Parathyroid adenoma (tissue), 2 donors: ENCODE results near the gene BASP1.

Experiments used
- H2AFZ ChIP-seq: fragments of 300-600 bp; sonication (generic); one replicate; pipeline ENCODE4 v1.7.0; 2017; ENCODE audit warnings: antibody characterized with exemption, mild to moderate bottlenecking
- H3K27ac ChIP-seq: fragments of 300-600 bp; sonication (generic); one replicate; pipeline ENCODE4 v1.7.0; 2017
- H3K27me3 ChIP-seq: fragments of 300-600 bp; sonication (generic); one replicate; pipeline ENCODE4 v1.7.0; 2017; ENCODE audit warnings: low read length; ENCODE audit not compliant: control insufficient read depth, insufficient read depth
- H3K36me3 ChIP-seq: fragments of 300-600 bp; sonication (generic); one replicate; pipeline ENCODE4 v1.7.0; 2017; ENCODE audit warnings: low read length; ENCODE audit not compliant: control insufficient read depth, insufficient read depth
- H3K4me1 ChIP-seq: fragments of 300-600 bp; sonication (generic); one replicate; pipeline ENCODE4 v1.7.0; 2017; ENCODE audit warnings: control low read depth
- H3K4me2 ChIP-seq: fragments of 300-600 bp; sonication (generic); one replicate; pipeline ENCODE4 v1.7.0; 2017; ENCODE audit warnings: low read length
- H3K4me3 ChIP-seq: fragments of 300-600 bp; sonication (generic); one replicate; pipeline ENCODE4 v1.7.0; 2017; ENCODE audit warnings: low read depth, low read length
- H3K79me2 ChIP-seq: fragments of 300-600 bp; sonication (generic); one replicate; pipeline ENCODE4 v1.7.0; 2017; ENCODE audit warnings: control low read depth
- H3K9ac ChIP-seq: fragments of 300-600 bp; sonication (generic); one replicate; pipeline ENCODE4 v1.7.0; 2017; ENCODE audit warnings: mild to moderate bottlenecking
- H3K9me3 ChIP-seq: fragments of 300-600 bp; sonication (generic); one replicate; pipeline ENCODE4 v1.7.0; 2017; ENCODE audit warnings: low read length; ENCODE audit not compliant: control insufficient read depth
- TF ChIP-seq, protein P1 (sequence below): fragments of 300-600 bp; sonication (generic); IDR thresholded peaks from one replicate; pipeline ENCODE4 v1.7.0; 2017; ENCODE audit warnings: antibody characterized with exemption, mild to moderate bottlenecking
- donor health status: primary hyperparathyroidism.

The BASP1 gene

DNA sequence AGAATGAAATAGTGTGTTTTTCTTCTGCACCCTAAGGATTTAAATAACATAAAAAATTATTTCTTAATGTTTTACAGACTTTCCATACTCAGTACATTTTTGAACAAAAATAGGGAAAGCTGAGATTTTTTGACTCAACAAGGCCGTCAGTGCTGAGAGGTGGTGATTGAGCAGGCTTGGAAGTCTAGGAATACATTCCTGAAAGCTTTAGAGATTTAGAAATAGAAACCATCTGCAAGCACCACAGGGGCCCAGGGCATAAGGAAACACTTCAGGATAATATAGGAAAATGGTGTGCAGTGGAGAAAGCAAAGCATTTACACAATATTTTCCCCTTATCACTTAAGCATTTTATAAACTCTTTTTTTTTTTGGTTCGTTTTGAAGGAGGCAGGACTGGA, 5.2 kb downstream of the BASP1 start:
- Histone ChIP-seq H3K4me3 (no peak overlapping the region), H3K9me3 (no peaks in the 10 kb centered on the region), H2AFZ (no peak overlapping the region), H3K27ac (no peak overlapping the region), H3K36me3 (no peaks in the 10 kb centered on the region), H3K4me2 (no peak overlapping the region), H3K27me3 (no peaks in the 10 kb centered on the region), H3K79me2 (peaks cover 5% of the 10 kb centered on the region), H3K9ac (no peak overlapping the region), H3K4me1 (no peaks in the 10 kb centered on the region)
- TF ChIP-seq, protein P1, sequence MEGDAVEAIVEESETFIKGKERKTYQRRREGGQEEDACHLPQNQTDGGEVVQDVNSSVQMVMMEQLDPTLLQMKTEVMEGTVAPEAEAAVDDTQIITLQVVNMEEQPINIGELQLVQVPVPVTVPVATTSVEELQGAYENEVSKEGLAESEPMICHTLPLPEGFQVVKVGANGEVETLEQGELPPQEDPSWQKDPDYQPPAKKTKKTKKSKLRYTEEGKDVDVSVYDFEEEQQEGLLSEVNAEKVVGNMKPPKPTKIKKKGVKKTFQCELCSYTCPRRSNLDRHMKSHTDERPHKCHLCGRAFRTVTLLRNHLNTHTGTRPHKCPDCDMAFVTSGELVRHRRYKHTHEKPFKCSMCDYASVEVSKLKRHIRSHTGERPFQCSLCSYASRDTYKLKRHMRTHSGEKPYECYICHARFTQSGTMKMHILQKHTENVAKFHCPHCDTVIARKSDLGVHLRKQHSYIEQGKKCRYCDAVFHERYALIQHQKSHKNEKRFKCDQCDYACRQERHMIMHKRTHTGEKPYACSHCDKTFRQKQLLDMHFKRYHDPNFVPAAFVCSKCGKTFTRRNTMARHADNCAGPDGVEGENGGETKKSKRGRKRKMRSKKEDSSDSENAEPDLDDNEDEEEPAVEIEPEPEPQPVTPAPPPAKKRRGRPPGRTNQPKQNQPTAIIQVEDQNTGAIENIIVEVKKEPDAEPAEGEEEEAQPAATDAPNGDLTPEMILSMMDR = no peak

DNA sequence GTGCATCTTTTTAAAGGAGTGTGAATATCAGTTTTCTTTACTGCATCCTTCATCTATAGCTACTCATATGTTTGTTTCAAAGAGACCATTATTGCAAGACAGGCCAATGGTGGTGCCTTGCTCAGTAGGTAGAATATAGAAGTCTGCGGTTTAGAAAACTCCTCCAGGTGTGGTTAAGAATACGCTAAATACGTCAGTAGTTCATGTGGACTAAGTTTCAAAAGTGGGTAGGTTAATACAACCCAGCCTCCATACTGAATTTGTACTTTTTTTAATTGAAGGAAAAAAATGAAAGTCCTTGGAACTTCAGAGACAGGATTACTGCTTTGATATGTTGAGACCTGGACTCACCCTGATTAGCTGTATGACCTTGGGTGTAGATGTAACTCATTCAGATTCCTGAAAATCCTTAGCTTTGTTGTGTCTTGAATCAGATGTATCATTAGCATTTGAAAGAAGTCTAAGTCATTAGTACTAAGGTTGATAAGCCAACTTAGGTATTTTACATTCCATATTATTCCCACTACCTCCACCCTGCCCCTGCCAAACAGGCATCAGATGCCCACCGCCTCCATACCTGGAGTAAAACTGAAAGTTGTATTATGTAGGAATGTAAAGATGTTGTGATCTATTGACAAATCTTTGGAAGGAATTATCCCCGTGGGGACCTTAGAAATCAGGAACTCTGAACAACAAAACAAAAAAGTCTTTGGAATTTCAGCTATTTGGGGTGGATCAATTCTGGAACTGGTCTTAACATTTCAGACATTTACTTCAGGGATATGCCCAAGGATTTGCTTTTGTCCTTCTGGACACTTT, 6.1 kb downstream of the BASP1 start:
- H2AFZ ChIP-seq = no peak overlapping the region
- no peaks in the 10 kb centered on the region for H3K27me3 ChIP-seq
- TF ChIP-seq, protein P1 = no peak
- no peak overlapping the region for H3K27ac ChIP-seq
- H3K9ac ChIP-seq = no peak overlapping the region
- no peaks in the 10 kb centered on the region for H3K4me1 ChIP-seq
- no peaks in the 10 kb centered on the region for H3K9me3 ChIP-seq
- no peak overlapping the region for H3K4me2 ChIP-seq
- peaks cover 5% of the 10 kb centered on the region for H3K79me2 ChIP-seq
- no peak overlapping the region for H3K4me3 ChIP-seq
- H3K36me3 ChIP-seq = no peaks in the 10 kb centered on the region

DNA sequence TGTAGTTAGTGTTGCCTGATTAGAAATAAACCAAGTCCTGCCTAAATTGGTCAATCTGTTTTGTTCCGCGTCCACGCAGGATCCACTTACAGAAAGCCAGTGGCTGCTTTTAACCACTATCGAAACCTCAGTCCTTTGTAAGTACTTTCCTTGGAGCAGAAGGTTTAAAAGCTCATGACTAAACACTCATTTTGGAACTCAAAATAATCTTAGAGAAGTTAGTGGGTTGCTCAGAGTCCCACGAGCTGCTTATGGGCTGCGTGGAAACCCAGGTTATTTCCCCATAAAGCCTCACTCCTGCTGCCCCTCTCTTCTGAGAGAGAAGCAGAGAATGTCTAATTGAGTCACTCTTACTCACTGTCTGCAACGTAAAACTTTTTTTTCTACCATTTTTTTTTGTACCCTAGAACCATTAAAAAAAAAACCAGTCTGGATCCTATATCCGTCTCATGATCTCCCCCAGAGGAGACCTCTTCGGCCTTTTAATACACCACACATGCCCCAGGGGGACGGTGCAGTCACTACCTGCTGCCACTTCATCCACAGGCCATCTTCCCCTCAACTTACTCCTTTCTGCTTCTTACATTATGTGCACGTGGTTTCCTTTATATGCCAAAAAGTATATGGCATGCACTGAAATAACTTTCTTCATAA, 7.6 kb downstream of the BASP1 start:
- Histone ChIP-seq H3K4me3 (no peak overlapping the region), H3K4me1 (no peaks in the 10 kb centered on the region), H2AFZ (no peak overlapping the region), H3K36me3 (no peaks in the 10 kb centered on the region), H3K4me2 (no peak overlapping the region), H3K79me2 (peaks cover 5% of the 10 kb centered on the region), H3K27me3 (no peaks in the 10 kb centered on the region), H3K9ac (no peak overlapping the region), H3K9me3 (no peaks in the 10 kb centered on the region), H3K27ac (no peak overlapping the region)
- TF ChIP-seq, protein P1 = no peak

DNA sequence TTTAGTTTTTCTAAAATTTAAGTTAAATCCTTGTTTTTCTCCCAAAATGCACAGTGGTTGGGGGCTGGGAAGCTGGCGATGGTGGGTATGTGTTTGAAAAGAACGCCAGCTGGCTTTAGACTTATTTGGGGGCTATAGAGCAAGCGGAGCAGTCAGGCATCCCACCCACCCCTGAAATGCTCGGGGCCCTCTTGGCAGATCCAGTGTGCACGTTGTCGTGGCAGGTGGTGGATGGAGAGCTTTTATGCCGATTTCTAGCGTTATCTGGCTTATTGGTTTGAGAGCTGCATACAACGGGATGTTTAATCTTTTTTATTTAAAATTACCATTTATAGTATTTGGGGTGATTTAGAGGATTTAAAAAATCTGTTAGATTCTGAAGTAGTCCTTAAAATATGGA, 8.1 kb downstream of the BASP1 start:
- no peaks in the 10 kb centered on the region for H3K27me3 ChIP-seq
- no peak overlapping the region for H3K4me2 ChIP-seq
- peaks cover 5% of the 10 kb centered on the region for H3K79me2 ChIP-seq
- no peaks in the 10 kb centered on the region for H3K36me3 ChIP-seq
- H3K4me1 ChIP-seq = no peaks in the 10 kb centered on the region
- H3K27ac ChIP-seq = no peak overlapping the region
- no peak overlapping the region for H3K9ac ChIP-seq
- no peak overlapping the region for H2AFZ ChIP-seq
- TF ChIP-seq, protein P1 = no peak
- no peak overlapping the region for H3K4me3 ChIP-seq
- H3K9me3 ChIP-seq = no peaks in the 10 kb centered on the region
